COR-L47 (cell line): ENCODE data around the gene GOLGA8T.
"Not testable (repeated sequence)": the region's sequence is repeated elsewhere in the genome, so short reads cannot be mapped to it uniquely, and the experiment has no call there.

Source experiments
- DNase-seq: peaks from one replicate; lab custom pipeline; 2025; lab: John Stamatoyannopoulos, UW

The GOLGA8T gene

GRCh38 chr15:30134751-30135150 is at the start of gene GOLGA8T:
Gene GOLGA8T, plus strand, starts transcription at chr15:30135051. Its CDS starts 98 bp downstream, at chr15:30135149.
- DNase-seq: not testable (repeated sequence)

- DNase-seq: not testable (repeated sequence)
Observed at GRCh38 chr15:30097827-30098226, 37.0 kb upstream of the GOLGA8T start.

- not testable (repeated sequence) for DNase-seq
Observed at GRCh38 chr15:30102890-30103289, 32.0 kb upstream of the GOLGA8T start.

GRCh38 chr15:30103941-30104507 is 30.8 kb upstream of the GOLGA8T start:
- DNase-seq: not testable (repeated sequence)

- DNase-seq: not testable (repeated sequence)
Observed at GRCh38 chr15:30110591-30110990, 24.3 kb upstream of the GOLGA8T start.

- DNase-seq: not testable (repeated sequence)
Observed at GRCh38 chr15:30130066-30130465, 4.8 kb upstream of the GOLGA8T start.

GRCh38 chr15:30143246-30143645 is 8.4 kb downstream of the GOLGA8T start:
- not testable (repeated sequence) for DNase-seq

- DNase-seq: not testable (repeated sequence)
Observed at GRCh38 chr15:30149891-30150290, 15.0 kb downstream of the GOLGA8T start.

GRCh38 chr15:30162479-30163357 is 27.9 kb downstream of the GOLGA8T start:
- DNase-seq: not testable (repeated sequence)

- not testable (repeated sequence) for DNase-seq
Observed at GRCh38 chr15:30163759-30164158, 28.9 kb downstream of the GOLGA8T start.

GRCh38 chr15:30164257-30164656 is 29.4 kb downstream of the GOLGA8T start:
- DNase-seq: not testable (repeated sequence)

- DNase-seq: not testable (repeated sequence)
Observed at GRCh38 chr15:30167403-30167802, 32.6 kb downstream of the GOLGA8T start.

GRCh38 chr15:30167886-30168285 is 33.0 kb downstream of the GOLGA8T start:
- DNase-seq: not testable (repeated sequence)

GRCh38 chr15:30171452-30171851 is 36.6 kb downstream of the GOLGA8T start:
- not testable (repeated sequence) for DNase-seq

- not testable (repeated sequence) for DNase-seq
Observed at GRCh38 chr15:30173041-30173608, 38.3 kb downstream of the GOLGA8T start.

- not testable (repeated sequence) for DNase-seq
Observed at GRCh38 chr15:30175291-30175690, 40.4 kb downstream of the GOLGA8T start.

GRCh38 chr15:30176613-30177012 is 41.8 kb downstream of the GOLGA8T start:
- DNase-seq: not testable (repeated sequence)

- not testable (repeated sequence) for DNase-seq
Observed at GRCh38 chr15:30179814-30180213, 45.0 kb downstream of the GOLGA8T start.

GRCh38 chr15:30185495-30185894 is 50.6 kb downstream of the GOLGA8T start:
- not testable (repeated sequence) for DNase-seq

- not testable (repeated sequence) for DNase-seq
Observed at GRCh38 chr15:30187429-30187828, 52.6 kb downstream of the GOLGA8T start.

GRCh38 chr15:30189754-30190153 is 54.9 kb downstream of the GOLGA8T start:
- DNase-seq: not testable (repeated sequence)

GRCh38 chr15:30191143-30191542 is 56.3 kb downstream of the GOLGA8T start:
- DNase-seq: not testable (repeated sequence)

- DNase-seq: not testable (repeated sequence)
Observed at GRCh38 chr15:30191639-30192038, 56.8 kb downstream of the GOLGA8T start.
